ENCODE data around the gene TNS3. TPM values are rescaled to one million over a fixed set of nuclear protein-coding genes. Genes with fewer than 3 reads are reported as not detected.

Gene TNS3
- total RNA-seq, 4 donors from 2014 or later: 34.6 to 52.5 (median 48.6) TPM

- H3K9me3 ChIP-seq: peaks cover 0 to 7% (median 0%) of the 10 kb centered on the region in 4 donors
- peaks cover 23 to 41% (median 33%) of the 10 kb centered on the region in 4 donors for H3K4me1 ChIP-seq
- no peak overlapping the region for H3K27ac ChIP-seq (replicated peaks in 1 of 4)
- no peak overlapping the region for H3K4me3 ChIP-seq
- TF ChIP-seq POLR2AphosphoS5 (IDR thresholded peaks at IDR 0.05): no peak
- TF ChIP-seq POLR2A (IDR thresholded peaks at IDR 0.05; ENCODE audit: low read depth): no peak
- no peak for TF ChIP-seq EP300 (IDR thresholded peaks at IDR 0.05)
- TF ChIP-seq CTCF (IDR thresholded peaks at IDR 0.05): no peak
- 78% methylated on average over 1 of the region's 1 CpG for WGBS
- intact Hi-C loops (cut with DNase I): no loop called here
- peaks cover 0 to under 1% (median 0%) of the 10 kb centered on the region in 4 donors for H3K36me3 ChIP-seq
- DNase-seq (ENCODE audit: extremely low spot score): no peak
- no peaks in the 10 kb centered on the region for H3K27me3 ChIP-seq
These were observed 243.9 kb downstream of the TNS3 start for GRCh38 chr7:47338026-47338425.

DNA sequence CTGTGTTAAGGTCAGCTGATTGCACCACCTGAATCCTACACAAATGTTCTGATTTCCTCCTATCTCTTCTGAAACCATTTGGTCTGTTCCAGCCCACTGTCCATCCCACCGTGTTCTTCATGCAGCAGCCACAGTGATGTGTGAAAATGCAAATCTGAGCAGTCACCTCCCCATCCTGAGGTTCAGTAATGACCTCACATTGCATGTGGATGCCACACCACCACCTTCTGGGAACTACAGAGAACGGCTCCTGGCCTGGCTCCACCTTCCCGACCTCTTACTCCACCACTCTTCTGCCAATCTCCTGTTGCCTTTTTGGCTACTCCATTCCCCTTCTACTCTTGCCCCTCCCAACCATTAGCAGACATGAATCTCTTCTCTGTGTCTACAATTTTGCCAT, 244.4 kb downstream of the TNS3 start:
- peaks cover 0 to 7% (median 0%) of the 10 kb centered on the region in 4 donors for H3K9me3 ChIP-seq
- intact Hi-C loops (cut with DNase I): no loop called here
- H3K27me3 ChIP-seq: no peaks in the 10 kb centered on the region
- H3K36me3 ChIP-seq: no peaks in the 10 kb centered on the region
- no peak for DNase-seq (ENCODE audit: extremely low spot score)
- TF ChIP-seq CTCF (IDR thresholded peaks at IDR 0.05) (no peak), POLR2A (IDR thresholded peaks at IDR 0.05; ENCODE audit: low read depth) (no peak), POLR2AphosphoS5 (IDR thresholded peaks at IDR 0.05) (no peak), EP300 (IDR thresholded peaks at IDR 0.05) (no peak)
- peaks cover 24 to 46% (median 38%) of the 10 kb centered on the region in 4 donors for H3K4me1 ChIP-seq
- H3K4me3 ChIP-seq: no peak overlapping the region
- H3K27ac ChIP-seq (replicated peaks in 1 of 4): peak overlapping the region in 2 of 4 donors; percentile 35 to 69
- 84% methylated on average over 3 of the region's 3 CpGs for WGBS

DNA sequence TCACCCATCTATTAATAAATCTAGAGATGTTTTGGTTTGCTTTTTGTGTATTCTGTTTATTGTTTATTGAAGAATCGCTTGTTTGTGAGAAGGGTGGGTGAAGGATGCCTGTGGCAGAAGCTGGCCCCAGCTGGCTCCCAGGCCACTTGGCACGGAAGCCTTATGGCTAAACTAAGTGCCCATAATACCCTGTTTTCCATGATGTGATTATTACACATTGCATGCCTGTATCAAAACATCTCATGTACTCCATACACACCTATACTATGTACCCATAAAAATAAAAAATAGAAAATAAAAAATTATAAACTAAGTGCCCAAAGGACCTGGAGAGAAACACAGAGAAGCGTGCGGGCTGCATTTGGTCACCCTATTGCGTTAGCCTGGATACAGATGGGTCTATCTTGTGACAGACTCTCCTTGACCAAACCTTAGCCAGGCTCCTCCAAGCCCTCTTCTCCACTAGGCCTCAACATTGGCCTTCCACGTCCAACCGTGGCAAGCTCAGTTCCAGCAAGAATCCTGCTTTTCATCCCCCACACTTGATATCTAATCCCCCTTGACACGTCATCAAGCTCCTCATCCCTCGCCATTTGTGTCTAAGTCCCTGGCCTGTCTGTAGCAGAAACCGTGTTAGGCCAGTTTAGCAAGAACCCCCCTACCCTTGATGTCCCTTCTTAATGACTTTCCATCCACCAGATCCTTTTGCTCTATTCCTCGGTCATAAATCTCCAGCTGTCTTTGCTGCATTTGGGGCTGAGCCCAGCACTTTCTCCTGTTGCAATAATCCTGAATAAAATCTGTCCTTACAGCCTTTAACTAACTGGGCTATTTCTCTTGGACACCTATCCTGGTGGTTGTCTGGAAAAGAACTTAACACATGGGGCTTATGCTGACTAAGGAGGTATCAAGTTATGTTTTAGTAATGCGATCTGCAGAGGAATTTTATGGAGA, 245.2 kb downstream of the TNS3 start:
- H3K4me3 ChIP-seq: no peak overlapping the region
- H3K27me3 ChIP-seq: no peaks in the 10 kb centered on the region
- intact Hi-C loops (cut with DNase I): no loop called here
- DNase-seq (ENCODE audit: extremely low spot score): no peak
- 85% methylated on average over 12 of the region's 12 CpGs for WGBS
- TF ChIP-seq EP300 (IDR thresholded peaks at IDR 0.05): no peak
- TF ChIP-seq CTCF (IDR thresholded peaks at IDR 0.05): no peak
- peaks cover 31 to 51% (median 42%) of the 10 kb centered on the region in 4 donors for H3K4me1 ChIP-seq
- peak overlapping the region; percentile 1 to 69 (median 44) for H3K27ac ChIP-seq (replicated peaks in 1 of 4)
- peaks cover 0 to 7% (median 0%) of the 10 kb centered on the region in 4 donors for H3K9me3 ChIP-seq
- H3K36me3 ChIP-seq: no peaks in the 10 kb centered on the region

GRCh38 chr7:47335557-47336471, 246.1 kb downstream of the TNS3 start:
- DNase-seq (ENCODE audit: extremely low spot score): no peak
- WGBS: 50% methylated on average over 10 of the region's 10 CpGs
- Histone ChIP-seq H3K9me3 (peaks cover 0 to 7% (median 0%) of the 10 kb centered on the region in 4 donors), H3K4me1 (peaks cover 33 to 51% (median 43%) of the 10 kb centered on the region in 4 donors), H3K4me3 (no peak overlapping the region), H3K36me3 (no peaks in the 10 kb centered on the region), H3K27me3 (no peaks in the 10 kb centered on the region), H3K27ac (replicated peaks in 1 of 4) (peak overlapping the region; percentile 1 to 69 (median 44))
- no peak for TF ChIP-seq POLR2A (IDR thresholded peaks at IDR 0.05; ENCODE audit: low read depth)
- TF ChIP-seq EP300 (IDR thresholded peaks at IDR 0.05): no peak
- no peak for TF ChIP-seq CTCF (IDR thresholded peaks at IDR 0.05)
- TF ChIP-seq POLR2AphosphoS5 (IDR thresholded peaks at IDR 0.05): no peak
- intact Hi-C loops (cut with DNase I): no loop called here
